HCT116 (cell line): ENCODE measurements around the gene ADAM19. TPM values are rescaled to one million over a fixed set of nuclear protein-coding genes. Genes with fewer than 3 reads are reported as not detected.

Experiments used
- ATAC-seq: fragments of 200-7000 bp; cut with Tn5 transposase; 2 replicates; pipeline ENCODE4 v1.9.1; 2020; ENCODE audit warnings: mild to moderate bottlenecking, moderate library complexity
- BruUV-seq: library from RNA; stranded (reverse); fragments of 400-500 nt; replicated peaks from 2 replicates; lab custom pipeline; 2021; lab: Mats Ljungman, UMichigan
- CTCF ChIA-PET: fragments of 300-600 bp; sonication (Branson Sonifier 250); formaldehyde crosslinking; loops from one replicate; lab custom pipeline; 2021; ENCODE audit warnings: antibody characterized with exemption; lab: Charles Lee
- POLR2A ChIA-PET: fragments of 300-600, 350-600 bp; sonication (Branson Sonifier 250); formaldehyde crosslinking; loops from one replicate; lab custom pipeline; 2021; ENCODE audit warnings: antibody characterized with exemption; lab: Charles Lee
- RAD21 ChIA-PET, 2 experiments: fragments of 300-600 bp; sonication (Branson Sonifier 250); formaldehyde crosslinking; loops; one replicate each; lab custom pipeline; 2023; ENCODE audit warnings: low total read pairs in 2 of 2; ENCODE audit not compliant: uncharacterized antibody in 2 of 2, unreplicated experiment in 2 of 2, low non-redundant PET in 1 of 2; lab: Charles Lee
- DNase-seq: peaks from one replicate; pipeline ENCODE4 v3.0.0-alpha.2; 2010; ENCODE audit warnings: low read depth, low spot score
- H2AFZ ChIP-seq: fragments of 200-600 bp; shearing (Covaris generic), sonication (generic); 2 replicates; pipeline ENCODE4 v1.6.1; 2017; ENCODE audit warnings: low read depth, mixed run types, mixed read lengths, antibody characterized with exemption, low read length; ENCODE audit not compliant: poor library complexity, severe bottlenecking
- H3K27ac ChIP-seq: 2 replicates; pipeline ENCODE4 v1.5.1; 2012; ENCODE audit warnings: low read depth, low read length
- H3K27me3 ChIP-seq: fragments of 200-600 bp; sonication (generic); 2 replicates; pipeline ENCODE4 v1.6.1; 2016; ENCODE audit warnings: mixed run types, low read length, mixed read lengths; ENCODE audit not compliant: insufficient read depth
- H3K36me3 ChIP-seq, 2 experiments: fragments of 200-500 bp in 1 of 2; fragments of 200-600 bp in 1 of 2; sonication (Bioruptor generic) in 1 of 2; sonication (generic) in 1 of 2; 2 replicates each; pipeline versions ENCODE4 v1.5.1 to v1.6.1; 2014 to 2016; ENCODE audit warnings: low read length in 2 of 2, inconsistent platforms in 1 of 2, mixed read lengths in 1 of 2, mixed run types in 1 of 2; ENCODE audit not compliant: insufficient read depth in 2 of 2, control insufficient read depth in 1 of 2
- H3K4me1 ChIP-seq, 2 experiments: fragments of 200-600 bp in 1 of 2; sonication (generic) in 1 of 2; 2 replicates each; pipeline versions ENCODE4 v1.5.1 to v1.6.1; 2012 to 2017; ENCODE audit warnings: low read length in 2 of 2, inconsistent platforms in 1 of 2, mild to moderate bottlenecking in 1 of 2, mixed read lengths in 1 of 2, mixed run types in 1 of 2, moderate library complexity in 1 of 2; ENCODE audit not compliant: insufficient read depth in 2 of 2, control insufficient read depth in 1 of 2
- H3K4me2 ChIP-seq: fragments of 200-600 bp; sonication (generic); 2 replicates; pipeline ENCODE4 v1.6.1; 2017; ENCODE audit warnings: mixed run types, low read length, mixed read lengths
- H3K4me3 ChIP-seq, 2 experiments: fragments of 200-600 bp in 1 of 2; sonication (generic) in 1 of 2; replicated peaks in 1 of 2; 2 replicates each; pipeline ENCODE4 v1.5.1; 2011 to 2016; ENCODE audit warnings: low read length in 2 of 2, control low read depth in 1 of 2, low read depth in 1 of 2, mild to moderate bottlenecking in 1 of 2, mixed read lengths in 1 of 2, mixed run types in 1 of 2
- H3K79me2 ChIP-seq: fragments of 200-600 bp; sonication (generic); 2 replicates; pipeline ENCODE4 v1.6.1; 2017; ENCODE audit warnings: mild to moderate bottlenecking, mixed run types, low read length, moderate library complexity, mixed read lengths; ENCODE audit not compliant: insufficient read depth
- H3K9ac ChIP-seq: fragments of 200-600 bp; sonication (generic); 2 replicates; pipeline ENCODE4 v1.6.1; 2016; ENCODE audit warnings: low read length, mixed read lengths
- H3K9me2 ChIP-seq: fragments of 200-600 bp; sonication (generic), shearing (Covaris generic); 2 replicates; pipeline ENCODE4 v1.6.1; 2017; ENCODE audit warnings: mixed run types, mild to moderate bottlenecking, moderate library complexity; ENCODE audit not compliant: insufficient read depth
- H3K9me3 ChIP-seq, 2 experiments: fragments of 200-500 bp in 1 of 2; fragments of 200-600 bp in 1 of 2; sonication (Bioruptor generic) in 1 of 2; sonication (generic) in 1 of 2; 2 replicates each; pipeline ENCODE4 v1.6.1; 2014 to 2017; ENCODE audit warnings: low read length in 2 of 2, mixed read lengths in 2 of 2, inconsistent platforms in 1 of 2, low read depth in 1 of 2, mild to moderate bottlenecking in 1 of 2, mixed run types in 1 of 2, moderate library complexity in 1 of 2; ENCODE audit not compliant: control insufficient read depth in 1 of 2, insufficient read depth in 1 of 2
- H4K20me1 ChIP-seq: fragments of 200-600 bp; sonication (generic), shearing (Covaris generic); 2 replicates; pipeline ENCODE4 v1.6.1; 2017; ENCODE audit warnings: mixed run types, mild to moderate bottlenecking, moderate library complexity; ENCODE audit not compliant: insufficient read depth
- ATF3 ChIP-seq: IDR thresholded peaks from 2 replicates; pipeline ENCODE4 v1.6.1; 2012
- CEBPB ChIP-seq: IDR thresholded peaks from 2 replicates; pipeline ENCODE4 v1.6.1; 2012; ENCODE audit warnings: low read depth
- CTCF ChIP-seq, 3 experiments: fragments of 200-600 bp in 1 of 3; sonication (generic) in 1 of 3; IDR thresholded peaks in 2 of 3; conservative IDR thresholded peaks in 1 of 3; 2 replicates each; pipeline ENCODE4 v1.5.1; 2012 to 2017; ENCODE audit warnings: low read depth in 2 of 3, low read length in 2 of 3, antibody characterized with exemption in 1 of 3, borderline replicate concordance in 1 of 3, control low read depth in 1 of 3, mild to moderate bottlenecking in 1 of 3, mixed read lengths in 1 of 3, mixed run types in 1 of 3, moderate library complexity in 1 of 3; ENCODE audit not compliant: insufficient read depth in 1 of 3
- EGR1 ChIP-seq: IDR thresholded peaks from 2 replicates; pipeline ENCODE4 v1.6.1; 2012; ENCODE audit warnings: low read depth
- ELF1 ChIP-seq: IDR thresholded peaks from 2 replicates; pipeline ENCODE4 v1.6.1; 2012; ENCODE audit warnings: low read depth, borderline replicate concordance
- EZH2 ChIP-seq: fragments of 200-600 bp; sonication (generic); IDR thresholded peaks from 2 replicates; pipeline ENCODE4 v1.6.1; 2017; ENCODE audit warnings: antibody characterized with exemption, mixed run types
- EZH2phosphoT487 ChIP-seq: fragments of 200-600 bp; IDR thresholded peaks from 2 replicates; pipeline ENCODE4 v1.6.1; 2018; ENCODE audit warnings: antibody characterized with exemption, borderline replicate concordance
- FOSL1 ChIP-seq: IDR thresholded peaks from 2 replicates; pipeline ENCODE4 v1.6.1; 2012; ENCODE audit warnings: low read depth
- MAX ChIP-seq: IDR thresholded peaks from 2 replicates; pipeline ENCODE4 v1.6.1; 2012
- POLR2A ChIP-seq: IDR thresholded peaks from 2 replicates; pipeline ENCODE4 v1.7.0; 2011; ENCODE audit warnings: borderline replicate concordance; ENCODE audit not compliant: insufficient read depth, insufficient read length; ENCODE audit errors: extremely low read depth
- POLR2AphosphoS5 ChIP-seq: IDR thresholded peaks from 2 replicates; pipeline ENCODE4 v1.6.1; 2011; ENCODE audit warnings: mild to moderate bottlenecking, low read depth, low read length, moderate library complexity
- RAD21 ChIP-seq: IDR thresholded peaks from 2 replicates; pipeline ENCODE4 v1.6.1; 2012; ENCODE audit warnings: low read depth, mild to moderate bottlenecking
- REST ChIP-seq: IDR thresholded peaks from 2 replicates; pipeline ENCODE4 v1.6.1; 2012; ENCODE audit warnings: low read depth
- SIN3A ChIP-seq: IDR thresholded peaks from 2 replicates; pipeline ENCODE4 v1.6.1; 2012; ENCODE audit warnings: low read depth
- SRF ChIP-seq: IDR thresholded peaks from 2 replicates; pipeline ENCODE4 v1.6.1; 2012; ENCODE audit warnings: low read depth
- ZFX ChIP-seq: fragments of 450-650 bp; IDR thresholded peaks from 2 replicates; pipeline ENCODE4 v1.6.1; 2017
- intact Hi-C: fragments of 100-400 bp; cut with micrococcal nuclease; formaldehyde crosslinking; loops from 2 replicates; pipeline ENCODE4 v1.10.0; 2022
- total RNA-seq: library from RNA; stranded (reverse); gene quantifications from one replicate; pipeline ENCODE4 v1.2.1, GENCODE V29; 2021; ENCODE audit not compliant: unreplicated experiment

The ADAM19 gene
- total RNA-seq, 1 experiment from 2014 or later: 77.3 TPM

- Histone ChIP-seq H2AFZ (no peak overlapping the region), H3K9me2 (no peaks in the 10 kb centered on the region), H3K79me2 (no peaks in the 10 kb centered on the region), H3K9me3 (no peaks in the 10 kb centered on the region), H3K27me3 (no peaks in the 10 kb centered on the region), H3K27ac (no peak overlapping the region)
- no peak for DNase-seq
- intact Hi-C loops: no loop called here
- TF ChIP-seq MAX (no peak), EZH2phosphoT487 (no peak), SIN3A (no peak), ZFX (no peak), RAD21 (no peak), SRF (no peak)
- TF ChIP-seq, all 23 proteins: peak for 0
- CTCF ChIA-PET: no interaction called here
- H4K20me1 ChIP-seq: no peaks in the 10 kb centered on the region
- H3K36me3 ChIP-seq: peaks cover 7 to 19% of the 10 kb centered on the region in 2 experiments; a peak in 3 of 4 replicates
- H3K4me1 ChIP-seq: peaks cover 0 to 13% of the 10 kb centered on the region in 2 experiments; a peak in 1 of 4 replicates
- POLR2A ChIA-PET: no interaction called here
- ATAC-seq: no peak
- H3K4me3 ChIP-seq: no peak overlapping the region
- H3K9ac ChIP-seq: no peak overlapping the region
- H3K4me2 ChIP-seq: no peak overlapping the region
- BruUV-seq: no TSS peak
- RAD21 ChIA-PET: no interaction called here
These were observed 70.1 kb downstream of the ADAM19 start for GRCh38 chr5:157505496-157505895.

GRCh38 chr5:157504053-157504452 lies 71.5 kb downstream of the ADAM19 start:
- H3K9ac ChIP-seq: no peak overlapping the region
- TF ChIP-seq FOSL1 (no peak), REST (no peak), EGR1 (no peak), ZFX (no peak), EZH2phosphoT487 (no peak), ATF3 (no peak), POLR2AphosphoS5 (no peak), CTCF (IDR thresholded peaks at IDR 0.05 in 2 of 3, conservative IDR thresholded peaks at IDR 0.05 in 1 of 3; ENCODE audit: borderline replicate concordance in 1 of 3, insufficient read depth in 1 of 3, low read depth in 2 of 3, low read length in 2 of 3) (no peak), SRF (no peak), MAX (no peak), POLR2A (no peak), CEBPB (no peak), EZH2 (no peak), ELF1 (no peak)

More at GRCh38 chr5:157504053-157504452, 71.5 kb downstream of the ADAM19 start:
- Histone ChIP-seq H3K9me2 (no peaks in the 10 kb centered on the region), H3K4me3 (no peak overlapping the region), H3K79me2 (no peaks in the 10 kb centered on the region), H3K36me3 (peaks cover 7 to 17% of the 10 kb centered on the region in 2 experiments; a peak in 3 of 4 replicates), H3K27me3 (no peaks in the 10 kb centered on the region), H3K27ac (no peak overlapping the region), H3K9me3 (no peaks in the 10 kb centered on the region), H3K4me1 (peaks cover 0 to 13% of the 10 kb centered on the region in 2 experiments; a peak in 1 of 4 replicates), H4K20me1 (no peaks in the 10 kb centered on the region), H3K4me2 (no peak overlapping the region), H2AFZ (no peak overlapping the region)
- ATAC-seq (no peak), DNase-seq (no peak)
- intact Hi-C loops: no loop called here
- BruUV-seq: no TSS peak
- CTCF ChIA-PET: no interaction called here
- POLR2A ChIA-PET: no interaction called here
- RAD21 ChIA-PET: no interaction called here
